ENCODE data around the gene FUS.

DNA sequence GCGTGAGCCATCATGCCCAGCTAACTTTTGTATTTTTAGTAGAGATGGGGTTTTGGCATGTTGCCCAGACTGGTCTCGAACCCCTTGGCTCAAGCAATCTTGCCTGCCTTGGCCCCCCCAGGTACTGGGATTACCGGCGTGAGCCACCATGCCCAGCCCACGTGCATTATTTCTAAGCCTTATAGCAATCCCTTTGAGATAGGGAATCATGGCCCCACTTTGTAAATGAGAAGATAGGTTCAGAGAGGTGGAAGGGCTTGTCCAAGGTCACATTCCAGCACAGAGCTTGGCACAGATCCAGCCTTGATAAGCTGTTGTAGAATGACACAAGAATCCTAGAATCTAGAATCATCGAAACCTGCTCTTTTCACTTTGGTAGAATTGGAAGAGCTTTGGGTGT lies 26.8 kb downstream of the FUS start:
- TF ChIP-seq, protein P1, sequence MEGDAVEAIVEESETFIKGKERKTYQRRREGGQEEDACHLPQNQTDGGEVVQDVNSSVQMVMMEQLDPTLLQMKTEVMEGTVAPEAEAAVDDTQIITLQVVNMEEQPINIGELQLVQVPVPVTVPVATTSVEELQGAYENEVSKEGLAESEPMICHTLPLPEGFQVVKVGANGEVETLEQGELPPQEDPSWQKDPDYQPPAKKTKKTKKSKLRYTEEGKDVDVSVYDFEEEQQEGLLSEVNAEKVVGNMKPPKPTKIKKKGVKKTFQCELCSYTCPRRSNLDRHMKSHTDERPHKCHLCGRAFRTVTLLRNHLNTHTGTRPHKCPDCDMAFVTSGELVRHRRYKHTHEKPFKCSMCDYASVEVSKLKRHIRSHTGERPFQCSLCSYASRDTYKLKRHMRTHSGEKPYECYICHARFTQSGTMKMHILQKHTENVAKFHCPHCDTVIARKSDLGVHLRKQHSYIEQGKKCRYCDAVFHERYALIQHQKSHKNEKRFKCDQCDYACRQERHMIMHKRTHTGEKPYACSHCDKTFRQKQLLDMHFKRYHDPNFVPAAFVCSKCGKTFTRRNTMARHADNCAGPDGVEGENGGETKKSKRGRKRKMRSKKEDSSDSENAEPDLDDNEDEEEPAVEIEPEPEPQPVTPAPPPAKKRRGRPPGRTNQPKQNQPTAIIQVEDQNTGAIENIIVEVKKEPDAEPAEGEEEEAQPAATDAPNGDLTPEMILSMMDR (IDR thresholded peaks at IDR 0.05; ENCODE audit: insufficient read depth, low read depth, low read length): no peak
- TF ChIP-seq EZH2 (IDR thresholded peaks at IDR 0.05; ENCODE audit: insufficient read depth, low read length): no peak

Data from astrocyte (in vitro differentiated cells and primary cell).